GM23338 (cell line): Measurements from ENCODE around the gene CD2BP2.

Experiments used
- CREB1 ChIP-seq: fragments of 250-450 bp; sonication (Bioruptor Pico); IDR thresholded peaks from 2 replicates; pipeline ENCODE4 v1.5.0; 2020; ENCODE audit warnings: low read depth, mild to moderate bottlenecking, moderate library complexity
- CTCF ChIP-seq, 2 experiments: fragments of 200-600 bp in 1 of 2; sonication (generic) in 1 of 2; conservative IDR thresholded peaks; 2 replicates each; pipeline versions ENCODE4 v1.5.1 to v1.6.1; 2016 to 2017; ENCODE audit warnings: antibody characterized with exemption in 2 of 2, low read depth in 2 of 2, mild to moderate bottlenecking in 2 of 2, moderate library complexity in 1 of 2
- ETS1 ChIP-seq: IDR thresholded peaks from 2 replicates; pipeline ENCODE4 v1.6.1; 2016; ENCODE audit warnings: antibody characterized with exemption
- EZH2 ChIP-seq: fragments of 200-600 bp; sonication (generic); IDR thresholded peaks from one replicate; pipeline ENCODE4 v1.8.0; 2017; ENCODE audit warnings: antibody characterized with exemption, mild to moderate bottlenecking, low read depth; ENCODE audit not compliant: unreplicated experiment
- EZH2phosphoT487 ChIP-seq: fragments of 200-600 bp; sonication (generic); IDR thresholded peaks from one replicate; pipeline ENCODE4 v1.8.1; 2018; ENCODE audit warnings: antibody characterized with exemption; ENCODE audit not compliant: unreplicated experiment
- JUNB ChIP-seq: IDR thresholded peaks from one replicate; pipeline ENCODE4 v1.6.1; 2016; ENCODE audit warnings: antibody characterized with exemption; ENCODE audit not compliant: unreplicated experiment
- POLR2AphosphoS5 ChIP-seq: IDR thresholded peaks from 2 replicates; pipeline ENCODE4 v1.6.1; 2016; ENCODE audit warnings: antibody characterized with exemption, low read depth
- REST ChIP-seq: IDR thresholded peaks from one replicate; pipeline ENCODE4 v1.6.1; 2018; ENCODE audit warnings: antibody characterized with exemption; ENCODE audit not compliant: unreplicated experiment
- ZNF114 ChIP-seq: fragments of 250-450 bp; sonication (Bioruptor Pico); IDR thresholded peaks from 2 replicates; pipeline ENCODE4 v1.5.0; 2020; ENCODE audit warnings: mild to moderate bottlenecking, moderate library complexity
- ZNF331 ChIP-seq: fragments of 250-450 bp; sonication (Bioruptor Pico); IDR thresholded peaks from 2 replicates; pipeline ENCODE4 v1.5.0; 2020; ENCODE audit warnings: low read depth, mild to moderate bottlenecking, moderate library complexity

GRCh38 chr16:30401768-30402425, 46.8 kb upstream of the CD2BP2 start:
- TF ChIP-seq CTCF (conservative IDR thresholded peaks at IDR 0.05; ENCODE audit: low read depth in 2 of 2): no peak
- TF ChIP-seq REST: no peak
- no peak for TF ChIP-seq ETS1
- no peak for TF ChIP-seq EZH2
- no peak for TF ChIP-seq EZH2phosphoT487
- TF ChIP-seq POLR2AphosphoS5: no peak
- no peak for TF ChIP-seq CREB1 (CRISPR knock-in tag)
- no peak for TF ChIP-seq ZNF114 (CRISPR knock-in tag)
- TF ChIP-seq JUNB: no peak
- no peak for TF ChIP-seq ZNF331 (CRISPR knock-in tag)
